Activated T-cell treated with anti-CD3 and anti-CD28 coated beads, Interleukin-2, amount 50 U/mL, for 1 hour (primary cell): ENCODE measurements around the gene GPR139.

Experiments used
- DNase-seq: peaks from one replicate; pipeline ENCODE4 v3.0.0-alpha.2; 2020

GPR139 gene

GRCh38 chr16:20051611-20052010, 22.1 kb downstream of the GPR139 start:
- DNase-seq: no peak

GRCh38 chr16:20051147-20051546, 22.5 kb downstream of the GPR139 start:
- no peak for DNase-seq

- DNase-seq: no peak
Observed at GRCh38 chr16:20049831-20050230, 23.9 kb downstream of the GPR139 start.

- no peak for DNase-seq
Observed at GRCh38 chr16:20045886-20046285, 27.8 kb downstream of the GPR139 start.

GRCh38 chr16:20042848-20043247, 30.8 kb downstream of the GPR139 start:
- DNase-seq: no peak

- DNase-seq: no peak
Observed at GRCh38 chr16:20041924-20042596, 31.6 kb downstream of the GPR139 start.

- no peak for DNase-seq
Observed at GRCh38 chr16:20040011-20040410, 33.7 kb downstream of the GPR139 start.

GRCh38 chr16:20029611-20030010, 44.1 kb downstream of the GPR139 start:
- DNase-seq: no peak

- DNase-seq: no peak
Observed at GRCh38 chr16:20026361-20027072, 47.2 kb downstream of the GPR139 start.

GRCh38 chr16:20023190-20023589, 50.5 kb downstream of the GPR139 start:
- DNase-seq: no peak

- no peak for DNase-seq
Observed at GRCh38 chr16:20020976-20021375, 52.7 kb downstream of the GPR139 start.

- DNase-seq: no peak
Observed at GRCh38 chr16:20020083-20020482, 53.6 kb downstream of the GPR139 start.

GRCh38 chr16:20016234-20016633, 57.5 kb downstream of the GPR139 start:
- DNase-seq: no peak

- no peak for DNase-seq
Observed at GRCh38 chr16:20004931-20005330, 68.8 kb downstream of the GPR139 start.

GRCh38 chr16:20002936-20003335, 70.8 kb downstream of the GPR139 start:
- DNase-seq: no peak

- DNase-seq: no peak
Observed at GRCh38 chr16:20001856-20002707, 71.6 kb downstream of the GPR139 start.

GRCh38 chr16:19997734-19998133, 76.0 kb downstream of the GPR139 start:
- no peak for DNase-seq

GRCh38 chr16:19997264-19997663, 76.4 kb downstream of the GPR139 start:
- no peak for DNase-seq

- no peak for DNase-seq
Observed at GRCh38 chr16:19994466-19995170, 79.1 kb downstream of the GPR139 start.

- DNase-seq: no peak
Observed at GRCh38 chr16:19991614-19992013, 82.1 kb downstream of the GPR139 start.

GRCh38 chr16:19984135-19984534, 89.6 kb downstream of the GPR139 start:
- DNase-seq: no peak
